Measurements from ENCODE around the gene AIPL1.

Gene AIPL1

GRCh38 chr17:6477831-6478383 lies 43.0 kb upstream of the AIPL1 start:
- DNase-seq (ENCODE audit: extremely low spot score) = no peak
- ChIA-PET CTCF (no interaction called here), POLR2A (no interaction called here)
- TF ChIP-seq TARDBP (IDR thresholded peaks at IDR 0.05) (no peak), PKNOX1 (IDR thresholded peaks at IDR 0.05) (no peak), ARNT (IDR thresholded peaks at IDR 0.05) (no peak), HDGF (IDR thresholded peaks at IDR 0.05; ENCODE audit: borderline replicate concordance) (no peak), FOXA1 (IDR thresholded peaks at IDR 0.05) (no peak), SP1 (IDR thresholded peaks at IDR 0.05) (no peak), BHLHE40 (IDR thresholded peaks at IDR 0.05; ENCODE audit: borderline replicate concordance) (no peak), NFRKB (IDR thresholded peaks at IDR 0.05) (no peak), L3MBTL2 (conservative IDR thresholded peaks at IDR 0.05) (no peak), LEF1 (IDR thresholded peaks at IDR 0.05; ENCODE audit: borderline replicate concordance) (no peak), ZNF384 (IDR thresholded peaks at IDR 0.05) (no peak), CTBP1 (IDR thresholded peaks at IDR 0.05; ENCODE audit: borderline replicate concordance) (no peak)

GRCh38 chr17:6476810-6477179 lies 41.9 kb upstream of the AIPL1 start:
- TF ChIP-seq PKNOX1 (IDR thresholded peaks at IDR 0.05) = no peak
- no peak for TF ChIP-seq SUZ12 (IDR thresholded peaks at IDR 0.05)
- TF ChIP-seq ELF4 (IDR thresholded peaks at IDR 0.05) = no peak
- TF ChIP-seq L3MBTL2 (conservative IDR thresholded peaks at IDR 0.05) = no peak
- no peak for TF ChIP-seq NFRKB (IDR thresholded peaks at IDR 0.05)
- ChIA-PET CTCF (no interaction called here), POLR2A (no interaction called here)
- DNase-seq (ENCODE audit: extremely low spot score) = no peak

GRCh38 chr17:6476076-6476809 lies 41.3 kb upstream of the AIPL1 start:
- CTCF ChIA-PET = interaction anchor here (1.0 kb wide), 1 partner anchor 75 kb away, joined by 3 read pairs; no protein-coding TSS in a partner anchor

GRCh38 chr17:6475411-6475810 lies 40.5 kb upstream of the AIPL1 start:
- ChIA-PET POLR2A (no interaction called here), CTCF (interaction anchor here (1.0 kb wide), 1 partner anchor 76 kb away, joined by 3 read pairs; no protein-coding TSS in a partner anchor)
- TF ChIP-seq HDGF (IDR thresholded peaks at IDR 0.05; ENCODE audit: borderline replicate concordance) = no peak
- no peak for TF ChIP-seq BHLHE40 (IDR thresholded peaks at IDR 0.05; ENCODE audit: borderline replicate concordance)
- TF ChIP-seq ARNT (IDR thresholded peaks at IDR 0.05) = no peak
- TF ChIP-seq L3MBTL2 (conservative IDR thresholded peaks at IDR 0.05) = no peak
- no peak for TF ChIP-seq SUZ12 (IDR thresholded peaks at IDR 0.05)
- DNase-seq (ENCODE audit: extremely low spot score) = no peak

More at GRCh38 chr17:6476076-6476809, 41.3 kb upstream of the AIPL1 start:
- no peak for DNase-seq (ENCODE audit: extremely low spot score)
- POLR2A ChIA-PET = no interaction called here
- no peak for TF ChIP-seq BHLHE40 (IDR thresholded peaks at IDR 0.05; ENCODE audit: borderline replicate concordance)
- TF ChIP-seq SP1 (IDR thresholded peaks at IDR 0.05) = no peak

- no peak for DNase-seq (ENCODE audit: extremely low spot score)
- POLR2A ChIA-PET = no interaction called here
- CTCF ChIA-PET = no interaction called here
- TF ChIP-seq ELF4 (IDR thresholded peaks at IDR 0.05) (no peak), FOXK2 (IDR thresholded peaks at IDR 0.05) (no peak), BHLHE40 (IDR thresholded peaks at IDR 0.05; ENCODE audit: borderline replicate concordance) (no peak), ZNF384 (IDR thresholded peaks at IDR 0.05) (no peak), L3MBTL2 (conservative IDR thresholded peaks at IDR 0.05) (no peak), SP1 (IDR thresholded peaks at IDR 0.05) (no peak), SUZ12 (IDR thresholded peaks at IDR 0.05) (no peak), CTBP1 (IDR thresholded peaks at IDR 0.05; ENCODE audit: borderline replicate concordance) (no peak), NFRKB (IDR thresholded peaks at IDR 0.05) (no peak)
These were observed 40.0 kb upstream of the AIPL1 start for GRCh38 chr17:6474906-6475305.

GRCh38 chr17:6474376-6474775 lies 39.5 kb upstream of the AIPL1 start:
- no peak for DNase-seq (ENCODE audit: extremely low spot score)
- ChIA-PET POLR2A (no interaction called here), CTCF (no interaction called here)
- no peak for TF ChIP-seq FOXM1 (IDR thresholded peaks at IDR 0.05; ENCODE audit: borderline replicate concordance)

GRCh38 chr17:6473128-6473767 lies 38.3 kb upstream of the AIPL1 start:
- TF ChIP-seq ZNF384 (IDR thresholded peaks at IDR 0.05) (no peak), TARDBP (IDR thresholded peaks at IDR 0.05) (no peak), FOXA1 (IDR thresholded peaks at IDR 0.05) (no peak), L3MBTL2 (conservative IDR thresholded peaks at IDR 0.05) (no peak), BHLHE40 (IDR thresholded peaks at IDR 0.05; ENCODE audit: borderline replicate concordance) (no peak)
- ChIA-PET POLR2A (no interaction called here), CTCF (interaction anchor here (0.6 to 1.7 kb wide), 4 partner anchors 15 to 79 kb away, joined by 3 to 5 read pairs (median 3); partner anchors contain the start of gene PIMREG)
- peak; percentile 87 for DNase-seq (ENCODE audit: extremely low spot score)
